ENCODE measurements around the gene ERICH4.
"Not testable (repeated sequence)": the region's sequence is repeated elsewhere in the genome, so short reads cannot be mapped to it uniquely, and the experiment has no call there.

ERICH4 gene

GRCh38 chr19:41435376-41435775 lies 7.6 kb upstream of the ERICH4 start:
- not testable (repeated sequence) for DNase-seq (ENCODE audit: low read depth)

GRCh38 chr19:41435936-41436673 lies 6.9 kb upstream of the ERICH4 start:
- DNase-seq (ENCODE audit: low read depth): no peak

DNA sequence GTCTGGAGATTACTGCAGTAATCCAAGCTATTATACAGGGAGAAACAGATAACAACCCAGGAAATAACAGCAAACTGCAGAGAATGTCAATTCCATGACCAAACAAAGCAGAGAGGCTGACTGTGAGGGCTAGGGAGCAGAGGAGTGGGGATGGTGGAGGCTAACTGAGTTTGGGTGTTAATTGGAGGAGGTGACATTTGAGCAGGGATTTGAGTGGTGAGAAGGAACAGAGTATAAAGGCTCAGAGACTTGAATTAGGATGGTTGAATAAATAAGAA lies 6.3 kb upstream of the ERICH4 start:
- no peak for DNase-seq (ENCODE audit: low read depth)

- DNase-seq (ENCODE audit: low read depth): no peak
Observed at GRCh38 chr19:41437944-41438574, 4.9 kb upstream of the ERICH4 start.

GRCh38 chr19:41439441-41440222 lies 3.3 kb upstream of the ERICH4 start, which contains the start of gene DMAC2:
DMAC2 (minus strand) TSS chr19:41439912; CDS start chr19:41439899, 13 bp downstream.
- DNase-seq (ENCODE audit: low read depth): peak; percentile 91

DNA sequence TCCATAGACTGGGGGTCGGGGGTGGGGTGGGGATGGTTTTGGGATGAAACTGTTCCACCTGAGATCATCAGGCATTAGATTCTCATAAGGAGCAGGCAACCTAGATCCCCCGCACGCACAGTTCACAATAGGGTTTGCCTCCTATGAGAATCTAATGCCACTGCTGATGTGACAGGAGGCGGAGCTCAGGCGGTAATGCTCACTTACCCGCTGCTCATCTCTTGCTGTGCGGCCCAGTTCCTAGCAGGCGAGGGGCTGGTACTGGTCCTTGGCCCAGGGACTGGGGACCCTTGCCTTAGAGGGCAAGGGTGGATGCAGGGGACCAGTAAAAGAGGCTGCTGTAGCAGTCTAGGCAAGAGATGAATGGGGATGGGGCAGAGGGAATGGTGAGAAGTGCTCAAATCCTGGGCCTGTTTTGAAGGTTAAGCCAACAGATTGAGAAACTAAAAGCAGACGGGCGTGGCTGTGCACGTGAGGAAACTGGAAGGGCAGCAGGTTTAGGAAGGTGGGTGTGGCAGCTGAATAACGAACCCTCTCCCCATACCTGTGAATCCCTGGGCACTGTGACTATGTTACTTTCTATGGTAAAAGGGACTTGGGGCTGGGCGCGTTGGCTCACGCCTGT lies 1.5 kb upstream of the ERICH4 start:
- DNase-seq (ENCODE audit: low read depth): no peak

DNA sequence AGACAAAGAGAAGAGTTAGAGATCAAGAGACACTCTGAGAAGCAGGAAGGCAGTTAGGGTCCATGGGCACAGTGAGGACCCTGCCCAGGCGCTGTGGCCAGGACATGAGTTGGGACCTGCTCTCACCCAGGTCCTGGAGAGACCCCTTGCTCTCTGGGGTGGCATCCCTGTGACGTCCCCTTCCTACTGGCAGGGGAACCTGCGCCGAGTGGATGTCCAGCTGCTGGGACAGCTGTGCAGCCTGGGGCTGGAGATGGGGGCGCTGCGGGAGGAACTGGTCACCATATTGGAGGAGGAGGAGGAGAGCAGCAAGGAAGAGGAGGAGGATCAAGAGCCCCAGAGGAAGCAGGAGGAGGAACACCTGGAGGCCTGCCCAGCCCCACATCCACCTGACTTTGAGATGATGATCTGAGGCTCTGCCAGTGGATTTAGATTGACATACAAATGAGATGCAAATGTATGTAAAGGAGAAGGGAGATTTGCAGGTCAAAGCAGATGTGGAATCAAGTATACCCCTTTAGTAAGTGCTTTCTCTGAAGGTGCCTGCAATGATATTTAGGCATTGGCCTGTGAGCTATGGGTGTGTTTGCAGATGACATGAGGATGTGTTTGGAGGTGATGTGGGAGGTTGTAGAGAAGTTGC lies 978 bp downstream of the ERICH4 start:
- no peak for DNase-seq (ENCODE audit: low read depth)

DNA sequence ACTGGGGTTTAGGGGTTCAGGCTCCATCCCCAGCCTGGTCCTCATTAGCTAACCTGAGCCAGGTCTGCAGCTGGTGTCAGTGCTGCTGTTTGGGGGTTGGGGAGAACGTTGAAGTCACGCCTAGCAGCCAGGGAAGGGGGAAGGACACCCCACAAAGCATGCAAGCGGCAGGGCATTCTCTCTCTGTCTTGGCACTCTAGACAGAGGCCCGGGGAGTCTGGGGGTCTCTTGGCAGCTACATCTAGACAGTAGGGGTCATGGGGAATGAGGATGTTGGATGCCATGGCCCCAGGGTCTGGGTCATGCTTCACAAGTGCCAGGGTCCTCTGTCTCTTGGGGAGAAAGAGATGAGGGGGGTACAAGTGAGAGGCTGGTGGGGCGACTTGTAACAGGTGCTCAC lies 2.6 kb downstream of the ERICH4 start:
- no peak for DNase-seq (ENCODE audit: low read depth)

GRCh38 chr19:41447732-41448332 lies 4.9 kb downstream of the ERICH4 start:
- DNase-seq (ENCODE audit: low read depth): no peak

GRCh38 chr19:41449079-41449864 lies 6.3 kb downstream of the ERICH4 start:
- DNase-seq (ENCODE audit: low read depth): peak; percentile 56

DNA sequence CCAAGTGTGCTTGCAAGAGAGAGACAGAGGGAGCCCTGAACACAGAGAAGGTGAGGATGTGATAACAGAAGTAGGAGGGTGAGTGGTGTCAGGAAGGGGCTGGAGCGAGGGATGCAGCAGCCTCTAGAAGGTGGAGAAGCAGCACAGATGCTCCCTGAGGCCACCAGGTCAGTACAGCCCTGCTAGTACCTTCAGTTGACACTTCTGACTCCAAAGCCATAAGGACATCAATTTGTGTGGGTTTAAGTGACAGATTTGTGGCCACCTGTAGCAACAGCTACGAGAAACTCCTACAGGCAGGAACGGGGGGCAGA lies 6.9 kb downstream of the ERICH4 start:
- DNase-seq (ENCODE audit: low read depth): no peak

- DNase-seq (ENCODE audit: low read depth): no peak
Observed at GRCh38 chr19:41452584-41453275, 9.8 kb downstream of the ERICH4 start.

GRCh38 chr19:41455936-41456335 lies 13.0 kb downstream of the ERICH4 start:
- no peak for DNase-seq (ENCODE audit: low read depth)

- DNase-seq (ENCODE audit: low read depth): no peak
Observed at GRCh38 chr19:41456342-41456918, 13.5 kb downstream of the ERICH4 start.

DNA sequence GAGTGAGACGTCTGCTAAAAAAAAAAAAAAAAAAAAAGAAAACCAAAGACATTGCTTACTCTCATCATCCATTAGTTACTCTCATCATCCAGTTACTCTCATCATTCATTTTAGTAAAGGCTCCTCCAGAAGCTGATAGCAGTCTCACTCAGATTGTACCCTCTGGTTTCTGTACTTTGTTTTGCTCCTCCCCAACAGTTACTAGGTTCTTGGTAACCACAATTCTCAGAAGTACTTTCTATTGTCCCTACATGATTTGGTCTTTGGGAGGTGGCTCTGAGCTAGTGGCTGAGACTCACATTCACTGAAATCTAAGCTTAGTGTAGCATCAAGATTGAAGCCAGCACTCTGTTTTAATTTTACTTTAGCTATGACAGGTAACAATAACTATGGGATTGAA lies 14.3 kb downstream of the ERICH4 start:
- DNase-seq (ENCODE audit: low read depth): no peak

DNA sequence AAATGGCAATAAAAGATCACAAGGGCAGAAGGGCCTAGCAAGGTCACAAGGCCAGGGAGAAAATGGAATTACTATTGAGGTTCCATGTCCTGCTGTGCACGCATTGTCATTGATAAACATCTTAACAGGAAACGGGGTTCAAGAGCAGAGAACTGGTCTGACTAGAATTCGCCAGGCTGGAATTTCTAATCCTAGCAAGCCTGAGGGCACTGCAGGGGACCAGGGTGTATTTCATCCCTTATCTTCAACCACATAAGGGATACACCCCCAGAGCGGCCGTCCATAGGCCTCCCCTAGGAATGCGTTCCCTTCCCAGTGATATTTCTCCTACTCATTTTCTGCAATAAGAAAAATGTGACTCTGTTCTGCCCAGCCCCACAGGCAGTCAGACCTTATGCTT lies 19.5 kb downstream of the ERICH4 start:
- no peak for DNase-seq (ENCODE audit: low read depth)

DNA sequence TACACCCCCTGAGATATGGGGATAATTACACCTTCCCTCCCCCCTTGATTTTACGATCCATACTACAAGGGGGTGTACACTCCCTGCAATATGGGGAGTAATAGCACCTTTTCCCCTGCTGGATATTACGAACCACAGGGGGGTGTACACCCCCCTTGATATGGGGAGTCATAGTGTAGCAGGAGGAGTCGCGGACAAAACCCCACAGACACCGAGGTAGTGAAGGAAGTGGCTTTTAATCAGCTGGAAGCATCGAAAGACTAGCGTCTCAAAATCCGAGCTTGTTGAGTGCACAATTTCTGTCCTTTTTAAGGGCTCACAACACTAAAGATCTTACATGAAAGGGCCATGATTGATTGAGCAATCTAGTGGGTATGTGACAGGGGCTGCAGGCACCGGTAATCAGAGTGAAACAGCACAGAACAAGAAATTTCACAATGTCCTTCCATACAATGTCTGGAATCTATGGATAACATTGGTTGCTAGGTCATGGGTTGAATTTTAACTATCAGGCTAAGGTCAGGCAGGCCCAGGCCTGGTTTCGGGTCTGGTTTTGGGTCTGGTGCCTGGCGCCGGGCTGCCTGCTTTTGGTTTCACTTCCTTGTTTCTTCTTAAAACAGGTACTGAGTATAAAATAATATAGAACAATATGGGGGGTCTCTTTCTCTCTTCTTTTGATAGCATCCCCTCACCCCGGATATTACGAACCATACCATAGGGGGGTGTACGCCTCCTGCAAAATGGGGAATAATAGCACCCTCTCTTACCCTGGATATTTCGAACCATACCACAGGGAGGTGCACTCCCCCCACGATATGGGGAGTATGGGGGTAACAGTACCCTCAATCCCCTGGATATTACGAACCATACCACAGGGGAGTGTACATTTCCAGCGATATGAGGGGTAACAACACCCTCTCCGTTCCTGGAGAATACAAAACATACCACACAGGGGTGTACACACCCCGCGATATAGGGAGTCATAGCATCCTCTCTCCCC lies 20.6 kb downstream of the ERICH4 start:
- DNase-seq (ENCODE audit: low read depth): not testable (repeated sequence)

GRCh38 chr19:41476583-41476982 lies 33.6 kb downstream of the ERICH4 start:
- no peak for DNase-seq (ENCODE audit: low read depth)

GRCh38 chr19:41478171-41478570 lies 35.2 kb downstream of the ERICH4 start:
- DNase-seq (ENCODE audit: low read depth): no peak
